Neuronal stem cell (in vitro differentiated cells): Measurements from ENCODE around the gene UNC5B.
A peak's percentile ranks its signal among the peaks of the same experiment; 100 is the strongest.

Experiments
- DNase-seq: peaks from one replicate; pipeline ENCODE4 v3.0.0-alpha.2; 2013; ENCODE audit warnings: low spot score
- H2AFZ ChIP-seq: one replicate; pipeline ENCODE4 v1.6.1; 2013; ENCODE audit warnings: mild to moderate bottlenecking, low read length, inconsistent platforms
- H2AK5ac ChIP-seq: 2 replicates; pipeline ENCODE4 v1.6.1; 2013; ENCODE audit warnings: low read depth, mild to moderate bottlenecking, inconsistent platforms, low read length, moderate library complexity, mixed read lengths
- H2BK120ac ChIP-seq: 2 replicates; pipeline ENCODE4 v1.6.1; 2013; ENCODE audit warnings: low read depth, mild to moderate bottlenecking, inconsistent platforms, low read length, moderate library complexity, mixed read lengths
- H2BK12ac ChIP-seq: one replicate; pipeline ENCODE4 v1.6.1; 2013; ENCODE audit warnings: low read length, inconsistent platforms
- H2BK15ac ChIP-seq: 2 replicates; pipeline ENCODE4 v1.6.1; 2013; ENCODE audit warnings: mild to moderate bottlenecking, low read length, inconsistent platforms, mixed read lengths
- H2BK5ac ChIP-seq: one replicate; pipeline ENCODE4 v1.6.1; 2013; ENCODE audit warnings: inconsistent platforms, mild to moderate bottlenecking, low read length, moderate library complexity
- H3K14ac ChIP-seq: one replicate; pipeline ENCODE4 v1.6.1; 2013; ENCODE audit warnings: low read length, inconsistent platforms
- H3K18ac ChIP-seq: 2 replicates; pipeline ENCODE4 v1.6.1; 2013; ENCODE audit warnings: low read length, inconsistent platforms
- H3K23ac ChIP-seq: 2 replicates; pipeline ENCODE4 v1.6.1; 2013; ENCODE audit warnings: low read depth, mild to moderate bottlenecking, mixed read lengths, low read length, inconsistent platforms; ENCODE audit not compliant: poor library complexity
- H3K27ac ChIP-seq: replicated peaks from 3 replicates; pipeline ENCODE4 v1.5.1; 2013; ENCODE audit warnings: low read length, inconsistent platforms
- H3K27me3 ChIP-seq, 3 experiments: 2 replicates each; pipeline ENCODE4 v1.6.1; 2013; ENCODE audit warnings: low read length in 3 of 3, mild to moderate bottlenecking in 2 of 3, inconsistent platforms in 1 of 3, low read depth in 1 of 3, mixed read lengths in 1 of 3, moderate library complexity in 1 of 3; ENCODE audit not compliant: control insufficient read depth in 3 of 3, insufficient read depth in 3 of 3
- H3K36me3 ChIP-seq, 2 donors: replicated peaks in 1 of 2; 2 replicates each; pipeline ENCODE4 v1.6.1; 2013; ENCODE audit warnings: low read length in 2 of 2; ENCODE audit not compliant: control insufficient read depth in 2 of 2, insufficient read depth in 2 of 2
- H3K4ac ChIP-seq: 2 replicates; pipeline ENCODE4 v1.6.1; 2013; ENCODE audit warnings: inconsistent platforms, mild to moderate bottlenecking, low read length, moderate library complexity
- H3K4me1 ChIP-seq, 2 donors: 1 replicate in 1 of 2; 2 replicates in 1 of 2; pipeline ENCODE4 v1.6.1; 2013; ENCODE audit warnings: low read length in 2 of 2, low read depth in 1 of 2; ENCODE audit not compliant: control insufficient read depth in 2 of 2, insufficient read depth in 1 of 2
- H3K4me2 ChIP-seq: one replicate; pipeline ENCODE4 v1.6.1; 2013; ENCODE audit warnings: mild to moderate bottlenecking, low read length, inconsistent platforms; ENCODE audit not compliant: insufficient read depth, poor library complexity, severe bottlenecking
- H3K4me3 ChIP-seq, 2 donors: 2 replicates each; pipeline ENCODE4 v1.5.1; 2013; ENCODE audit warnings: low read length in 2 of 2, mild to moderate bottlenecking in 2 of 2, inconsistent platforms in 1 of 2, moderate library complexity in 1 of 2
- H3K79me1 ChIP-seq: one replicate; pipeline ENCODE4 v1.6.1; 2013; ENCODE audit warnings: low read depth, mild to moderate bottlenecking, inconsistent platforms, low read length, moderate library complexity
- H3K9ac ChIP-seq: one replicate; pipeline ENCODE4 v1.6.1; 2013; ENCODE audit warnings: mild to moderate bottlenecking, low read depth, low read length, inconsistent platforms; ENCODE audit not compliant: poor library complexity
- H3K9me3 ChIP-seq, 2 donors: replicated peaks in 1 of 2; 2 replicates each; pipeline versions ENCODE3 to v1.6.1; 2013; ENCODE audit warnings: low read length in 2 of 2, mild to moderate bottlenecking in 2 of 2, inconsistent platforms in 1 of 2, low read depth in 1 of 2, mixed read lengths in 1 of 2, moderate library complexity in 1 of 2; ENCODE audit not compliant: control insufficient read depth in 2 of 2, insufficient read depth in 1 of 2
- H4K8ac ChIP-seq: one replicate; pipeline ENCODE4 v1.6.1; 2013; ENCODE audit warnings: low read depth, mild to moderate bottlenecking, inconsistent platforms, low read length, moderate library complexity
- H4K91ac ChIP-seq: one replicate; pipeline ENCODE4 v1.6.1; 2013; ENCODE audit warnings: low read length, low read depth, mild to moderate bottlenecking, inconsistent platforms; ENCODE audit not compliant: poor library complexity
- WGBS, 2 donors: extraction: QIAGEN DNeasy Blood & Tissue Kit; methylation state at CpG; one replicate each; pipeline ENCODE4 v1.1.7; 2013; ENCODE audit warnings: missing lambda C conversion rate in 2 of 2, mixed read lengths in 1 of 2; ENCODE audit not compliant: insufficient read length in 2 of 2, insufficient replicate concordance in 1 of 2; ENCODE audit errors: extremely low coverage in 2 of 2; 5-methylcytosine and 5-hydroxymethylcytosine counted together

UNC5B gene

GRCh38 chr10:71285180-71285545, 72.8 kb downstream of the UNC5B start:
- Histone ChIP-seq H4K8ac (no peak overlapping the region), H3K4me3 (no peak overlapping the region), H3K36me3 (no peaks in the 10 kb centered on the region), H2AFZ (no peak overlapping the region), H4K91ac (no peak overlapping the region), H2BK15ac (peak overlapping the region; percentile 97), H2BK120ac (peak overlapping the region; percentile 10), H3K27me3 (peaks cover 0 to 8% (median 2%) of the 10 kb centered on the region in 3 experiments), H3K79me1 (peaks cover 9% of the 10 kb centered on the region), H3K27ac (no peak overlapping the region), H3K23ac (no peak overlapping the region), H3K14ac (no peak overlapping the region), H3K18ac (peak overlapping the region; percentile 87), H3K4me2 (no peak overlapping the region), H2AK5ac (peak overlapping the region; percentile 96), H3K9me3 (peaks cover 0 to 2% of the 10 kb centered on the region in 2 donors), H3K9ac (peak overlapping the region; percentile 63), H2BK12ac (peak overlapping the region; percentile 95), H3K4me1 (peaks cover 0 to 2% of the 10 kb centered on the region in 2 donors), H3K4ac (no peak overlapping the region), H2BK5ac (no peak overlapping the region)
- WGBS, 2 donors: no CpG with 5 or more reads among the region's 11 CpGs
- peak; percentile 61 for DNase-seq

- Histone ChIP-seq H3K4me2 (no peak overlapping the region), H2BK15ac (peak overlapping the region; percentile 97), H3K14ac (no peak overlapping the region), H3K27ac (no peak overlapping the region), H3K79me1 (peaks cover 9% of the 10 kb centered on the region), H2BK5ac (no peak overlapping the region), H2AFZ (no peak overlapping the region), H3K4ac (no peak overlapping the region), H2BK120ac (no peak overlapping the region), H3K9ac (no peak overlapping the region), H3K23ac (peak overlapping the region; percentile 1), H3K18ac (no peak overlapping the region), H4K8ac (peak overlapping the region; percentile 2), H3K36me3 (no peaks in the 10 kb centered on the region), H3K4me1 (peaks cover 0 to 2% of the 10 kb centered on the region in 2 donors), H3K27me3 (peaks cover 0 to 11% (median 2%) of the 10 kb centered on the region in 3 experiments), H2BK12ac (no peak overlapping the region), H2AK5ac (peak overlapping the region; percentile 96), H3K9me3 (peaks cover 0 to 2% of the 10 kb centered on the region in 2 donors), H3K4me3 (no peak overlapping the region), H4K91ac (no peak overlapping the region)
- no peak for DNase-seq
- no CpG with 5 or more reads among the region's 4 CpGs for WGBS, 2 donors
Measured at GRCh38 chr10:71285986-71286385, 73.6 kb downstream of the UNC5B start.

GRCh38 chr10:71286521-71287294, 74.3 kb downstream of the UNC5B start:
- Histone ChIP-seq H3K4me1 (peaks cover 0 to 2% of the 10 kb centered on the region in 2 donors), H3K9ac (no peak overlapping the region), H2BK120ac (no peak overlapping the region), H3K18ac (no peak overlapping the region), H3K14ac (no peak overlapping the region), H3K4me3 (no peak overlapping the region), H3K79me1 (peaks cover 9% of the 10 kb centered on the region), H3K9me3 (peaks cover 0 to 2% of the 10 kb centered on the region in 2 donors), H3K23ac (no peak overlapping the region), H3K27me3 (peaks cover 0 to 11% (median 2%) of the 10 kb centered on the region in 3 experiments), H2BK5ac (no peak overlapping the region), H2BK12ac (no peak overlapping the region), H3K36me3 (no peaks in the 10 kb centered on the region), H4K8ac (no peak overlapping the region), H2AK5ac (peak overlapping the region; percentile 8), H3K4ac (no peak overlapping the region), H2AFZ (no peak overlapping the region), H3K27ac (no peak overlapping the region), H4K91ac (no peak overlapping the region), H3K4me2 (no peak overlapping the region), H2BK15ac (no peak overlapping the region)
- WGBS, 2 donors: no CpG with 5 or more reads among the region's 17 CpGs
- DNase-seq: no peak

GRCh38 chr10:71287456-71287855, 75.1 kb downstream of the UNC5B start:
- Histone ChIP-seq H2BK15ac (no peak overlapping the region), H3K4me1 (peaks cover 0 to 2% of the 10 kb centered on the region in 2 donors), H3K79me1 (peaks cover 9% of the 10 kb centered on the region), H3K9me3 (peaks cover 0 to 2% of the 10 kb centered on the region in 2 donors), H4K91ac (no peak overlapping the region), H3K27ac (no peak overlapping the region), H3K4me3 (no peak overlapping the region), H3K9ac (peak overlapping the region; percentile 32), H2BK5ac (no peak overlapping the region), H2AFZ (no peak overlapping the region), H3K18ac (peak overlapping the region; percentile 24), H3K36me3 (no peaks in the 10 kb centered on the region), H3K4me2 (no peak overlapping the region), H2AK5ac (no peak overlapping the region), H4K8ac (no peak overlapping the region), H3K27me3 (peaks cover 0 to 11% (median 2%) of the 10 kb centered on the region in 3 experiments), H3K14ac (no peak overlapping the region), H2BK12ac (no peak overlapping the region), H3K4ac (no peak overlapping the region), H2BK120ac (no peak overlapping the region), H3K23ac (no peak overlapping the region)
- DNase-seq: no peak
- no CpG with 5 or more reads among the region's 14 CpGs for WGBS, 2 donors
